ENCODE measurements around the gene GRID2.

The GRID2 gene

GRCh38 chr4:93407493-93408275 is 1103.9 kb downstream of the GRID2 start:
- Histone ChIP-seq H3K9me3 (ENCODE audit: severe bottlenecking) (no peaks in the 10 kb centered on the region), H3K27me3 (ENCODE audit: insufficient read depth, low read depth, severe bottlenecking) (no peaks in the 10 kb centered on the region), H3K27ac (no peak overlapping the region), H3K4me3 (ENCODE audit: low read depth, low read length) (no peak overlapping the region), H3K36me3 (no peaks in the 10 kb centered on the region)
- no peak for TF ChIP-seq CTCF (IDR thresholded peaks at IDR 0.05; ENCODE audit: low read depth, low read length)
- no peak for DNase-seq

GRCh38 chr4:93409035-93409434 is 1105.3 kb downstream of the GRID2 start:
- TF ChIP-seq CTCF (IDR thresholded peaks at IDR 0.05; ENCODE audit: low read depth, low read length): no peak
- Histone ChIP-seq H3K9me3 (ENCODE audit: severe bottlenecking) (no peaks in the 10 kb centered on the region), H3K27ac (no peak overlapping the region), H3K4me3 (ENCODE audit: low read depth, low read length) (no peak overlapping the region), H3K27me3 (ENCODE audit: insufficient read depth, low read depth, severe bottlenecking) (no peaks in the 10 kb centered on the region), H3K36me3 (no peaks in the 10 kb centered on the region)
- DNase-seq: no peak

- no peak overlapping the region for H3K4me3 ChIP-seq (ENCODE audit: low read depth, low read length)
- TF ChIP-seq CTCF (IDR thresholded peaks at IDR 0.05; ENCODE audit: low read depth, low read length): no peak
- H3K27me3 ChIP-seq (ENCODE audit: insufficient read depth, low read depth, severe bottlenecking): no peaks in the 10 kb centered on the region
- no peak overlapping the region for H3K27ac ChIP-seq
- no peak for DNase-seq
- no peaks in the 10 kb centered on the region for H3K9me3 ChIP-seq (ENCODE audit: severe bottlenecking)
- H3K36me3 ChIP-seq: no peaks in the 10 kb centered on the region
Observed at GRCh38 chr4:93414041-93414550, 1110.3 kb downstream of the GRID2 start.

- no peaks in the 10 kb centered on the region for H3K27me3 ChIP-seq (ENCODE audit: insufficient read depth, low read depth, severe bottlenecking)
- no peak overlapping the region for H3K4me3 ChIP-seq (ENCODE audit: low read depth, low read length)
- no peaks in the 10 kb centered on the region for H3K9me3 ChIP-seq (ENCODE audit: severe bottlenecking)
- no peaks in the 10 kb centered on the region for H3K36me3 ChIP-seq
- DNase-seq: no peak
- TF ChIP-seq CTCF (IDR thresholded peaks at IDR 0.05; ENCODE audit: low read depth, low read length): no peak
- H3K27ac ChIP-seq: no peak overlapping the region
Observed at GRCh38 chr4:93416344-93417128, 1112.8 kb downstream of the GRID2 start.

GRCh38 chr4:93431371-93431770 is 1127.6 kb downstream of the GRID2 start:
- no peaks in the 10 kb centered on the region for H3K9me3 ChIP-seq (ENCODE audit: severe bottlenecking)
- H3K4me3 ChIP-seq (ENCODE audit: low read depth, low read length): no peak overlapping the region
- no peaks in the 10 kb centered on the region for H3K36me3 ChIP-seq
- no peak for TF ChIP-seq CTCF (IDR thresholded peaks at IDR 0.05; ENCODE audit: low read depth, low read length)
- H3K27me3 ChIP-seq (ENCODE audit: insufficient read depth, low read depth, severe bottlenecking): no peaks in the 10 kb centered on the region
- no peak overlapping the region for H3K27ac ChIP-seq
- no peak for DNase-seq

Measured in WERI-Rb-1 (cell line).